Measurements from ENCODE around the gene MRGPRG. TPM values are rescaled to one million over a fixed set of nuclear protein-coding genes. Genes with fewer than 3 reads are reported as not detected.

Gene MRGPRG
- total RNA-seq, 1 experiment from 2014 or later: not detected

GRCh38 chr11:3228445-3228829 lies 9.8 kb upstream of the MRGPRG start:
- Histone ChIP-seq H3F3A (ENCODE audit: low read length, unreplicated experiment) (no peaks in the 10 kb centered on the region), H2AFZ (ENCODE audit: low read length) (no peak overlapping the region), H3K4me3 (ENCODE audit: low read length) (no peak overlapping the region), H3K9me3 (ENCODE audit: low read length) (no peaks in the 10 kb centered on the region), H3K9ac (ENCODE audit: low read length) (no peak overlapping the region), H3K9me2 (replicated peaks; ENCODE audit: low read length) (no peaks in the 10 kb centered on the region), H3K4me2 (ENCODE audit: low read length) (no peak overlapping the region), H3K27ac (ENCODE audit: low read length) (no peak overlapping the region), H3K4me1 (ENCODE audit: insufficient read depth, low read length) (no peaks in the 10 kb centered on the region), H3K79me2 (ENCODE audit: low read length) (no peaks in the 10 kb centered on the region), H3K27me3 (ENCODE audit: low read length) (no peaks in the 10 kb centered on the region), H4K20me1 (ENCODE audit: low read length) (no peaks in the 10 kb centered on the region), H3K36me3 (ENCODE audit: low read depth, low read length) (no peaks in the 10 kb centered on the region)
- no TSS peak for BruUV-seq (replicated peaks)
- intact Hi-C loops (cut with micrococcal nuclease): no loop called here
- no peak for ATAC-seq
- ChIA-PET POLR2A (ENCODE audit: unreplicated experiment) (no interaction called here), CTCF (no interaction called here)
- TF ChIP-seq EZH2phosphoT487 (IDR thresholded peaks at IDR 0.05; ENCODE audit: borderline replicate concordance, low read length) (no peak), CTCF (conservative IDR thresholded peaks at IDR 0.05; ENCODE audit: low read depth, low read length) (no peak), EZH2 (IDR thresholded peaks at IDR 0.05; ENCODE audit: low read length, unreplicated experiment) (no peak)
- DNase-seq: no peak

- ChIA-PET CTCF (no interaction called here), POLR2A (ENCODE audit: unreplicated experiment) (no interaction called here)
- H3K4me3 ChIP-seq (ENCODE audit: low read length): no peak overlapping the region
- TF ChIP-seq EZH2 (IDR thresholded peaks at IDR 0.05; ENCODE audit: low read length, unreplicated experiment) (no peak), EZH2phosphoT487 (IDR thresholded peaks at IDR 0.05; ENCODE audit: borderline replicate concordance, low read length) (no peak), CTCF (conservative IDR thresholded peaks at IDR 0.05; ENCODE audit: low read depth, low read length) (no peak)
- no peak overlapping the region for H3K9ac ChIP-seq (ENCODE audit: low read length)
- intact Hi-C loops (cut with micrococcal nuclease): no loop called here
- H3K4me1 ChIP-seq (ENCODE audit: insufficient read depth, low read length): no peaks in the 10 kb centered on the region
- DNase-seq: no peak
- no peaks in the 10 kb centered on the region for H3K36me3 ChIP-seq (ENCODE audit: low read depth, low read length)
- no peaks in the 10 kb centered on the region for H3F3A ChIP-seq (ENCODE audit: low read length, unreplicated experiment)
- no peaks in the 10 kb centered on the region for H3K79me2 ChIP-seq (ENCODE audit: low read length)
- H3K9me3 ChIP-seq (ENCODE audit: low read length): no peaks in the 10 kb centered on the region
- ATAC-seq: no peak
- no TSS peak for BruUV-seq (replicated peaks)
- H3K27me3 ChIP-seq (ENCODE audit: low read length): no peaks in the 10 kb centered on the region
- no peak overlapping the region for H2AFZ ChIP-seq (ENCODE audit: low read length)
- no peaks in the 10 kb centered on the region for H3K9me2 ChIP-seq (replicated peaks; ENCODE audit: low read length)
- no peak overlapping the region for H3K27ac ChIP-seq (ENCODE audit: low read length)
- H4K20me1 ChIP-seq (ENCODE audit: low read length): no peaks in the 10 kb centered on the region
- no peak overlapping the region for H3K4me2 ChIP-seq (ENCODE audit: low read length)
Observed at GRCh38 chr11:3227568-3228444, 9.2 kb upstream of the MRGPRG start.

GRCh38 chr11:3226846-3227567 lies 8.4 kb upstream of the MRGPRG start:
- BruUV-seq (replicated peaks): no TSS peak
- TF ChIP-seq EZH2phosphoT487 (IDR thresholded peaks at IDR 0.05; ENCODE audit: borderline replicate concordance, low read length) (no peak), EZH2 (IDR thresholded peaks at IDR 0.05; ENCODE audit: low read length, unreplicated experiment) (no peak), CTCF (conservative IDR thresholded peaks at IDR 0.05; ENCODE audit: low read depth, low read length) (no peak)
- ChIA-PET CTCF (no interaction called here), POLR2A (ENCODE audit: unreplicated experiment) (no interaction called here)
- Histone ChIP-seq H3K9me3 (ENCODE audit: low read length) (no peaks in the 10 kb centered on the region), H3K27me3 (ENCODE audit: low read length) (peaks cover 2% of the 10 kb centered on the region), H3K27ac (ENCODE audit: low read length) (no peak overlapping the region), H2AFZ (ENCODE audit: low read length) (no peak overlapping the region), H4K20me1 (ENCODE audit: low read length) (no peaks in the 10 kb centered on the region), H3K4me2 (ENCODE audit: low read length) (no peak overlapping the region), H3K36me3 (ENCODE audit: low read depth, low read length) (no peaks in the 10 kb centered on the region), H3F3A (ENCODE audit: low read length, unreplicated experiment) (no peaks in the 10 kb centered on the region), H3K4me3 (ENCODE audit: low read length) (no peak overlapping the region), H3K4me1 (ENCODE audit: insufficient read depth, low read length) (no peaks in the 10 kb centered on the region), H3K9ac (ENCODE audit: low read length) (no peak overlapping the region), H3K9me2 (replicated peaks; ENCODE audit: low read length) (no peaks in the 10 kb centered on the region), H3K79me2 (ENCODE audit: low read length) (no peaks in the 10 kb centered on the region)
- DNase-seq: no peak
- intact Hi-C loops (cut with micrococcal nuclease): no loop called here
- no peak for ATAC-seq

Measured in PC-3 (cell line).